ENCODE data around the gene SDK1.

The SDK1 gene

GRCh38 chr7:3762146-3762831 is 461.2 kb downstream of the SDK1 start:
- TF ChIP-seq CTCF (IDR thresholded peaks at IDR 0.05; ENCODE audit: low read depth, low read length), result no peak
- H3K4me3 ChIP-seq (ENCODE audit: low read depth, low read length), result no peak overlapping the region

- no peak for TF ChIP-seq CTCF (IDR thresholded peaks at IDR 0.05; ENCODE audit: low read depth, low read length)
- no peak overlapping the region for H3K4me3 ChIP-seq (ENCODE audit: low read depth, low read length)
These were observed 467.1 kb downstream of the SDK1 start for GRCh38 chr7:3767917-3768777.

GRCh38 chr7:3771906-3772305 is 470.9 kb downstream of the SDK1 start:
- no peak for TF ChIP-seq CTCF (IDR thresholded peaks at IDR 0.05; ENCODE audit: low read depth, low read length)
- H3K4me3 ChIP-seq (ENCODE audit: low read depth, low read length), result no peak overlapping the region

GRCh38 chr7:3778345-3778744 is 477.3 kb downstream of the SDK1 start:
- TF ChIP-seq CTCF (IDR thresholded peaks at IDR 0.05; ENCODE audit: low read depth, low read length), result no peak
- H3K4me3 ChIP-seq (ENCODE audit: low read depth, low read length), result no peak overlapping the region

GRCh38 chr7:3780016-3780415 is 479.0 kb downstream of the SDK1 start:
- H3K4me3 ChIP-seq (ENCODE audit: low read depth, low read length), result no peak overlapping the region
- no peak for TF ChIP-seq CTCF (IDR thresholded peaks at IDR 0.05; ENCODE audit: low read depth, low read length)

GRCh38 chr7:3780525-3780924 is 479.5 kb downstream of the SDK1 start:
- no peak overlapping the region for H3K4me3 ChIP-seq (ENCODE audit: low read depth, low read length)
- TF ChIP-seq CTCF (IDR thresholded peaks at IDR 0.05; ENCODE audit: low read depth, low read length), result no peak

GRCh38 chr7:3781607-3782006 is 480.6 kb downstream of the SDK1 start:
- no peak for TF ChIP-seq CTCF (IDR thresholded peaks at IDR 0.05; ENCODE audit: low read depth, low read length)
- H3K4me3 ChIP-seq (ENCODE audit: low read depth, low read length), result no peak overlapping the region

Measured in WI38 (cell line).